H7 (cell line): Measurements from ENCODE around the gene KRTAP4-16. TPM values are rescaled to one million over a fixed set of nuclear protein-coding genes. Genes with fewer than 3 reads are reported as not detected.
"Not testable (repeated sequence)": the region's sequence is repeated elsewhere in the genome, so short reads cannot be mapped to it uniquely, and the experiment has no call there.

Source experiments
- DNase-seq: peaks from one replicate; pipeline ENCODE4 v3.0.0; 2012
- H3K27me3 ChIP-seq: 2 replicates; pipeline ENCODE4 v1.6.0; 2011; ENCODE audit warnings: mild to moderate bottlenecking, low read length; ENCODE audit not compliant: control insufficient read depth, insufficient read depth
- H3K36me3 ChIP-seq: replicated peaks from 2 replicates; pipeline ENCODE4 v1.5.1; 2011; ENCODE audit warnings: low read length; ENCODE audit not compliant: control insufficient read depth, insufficient read depth
- H3K4me3 ChIP-seq: 2 replicates; pipeline ENCODE4 v1.5.1; 2011; ENCODE audit warnings: low read depth, mild to moderate bottlenecking, control low read depth, low read length, moderate library complexity; ENCODE audit not compliant: insufficient read depth
- total RNA-seq: library from RNA; depleted of rRNA; stranded (reverse); fragments of >200 nt; shearing (Covaris generic); gene quantifications from 2 replicates; pipeline ENCODE4 v1.2.3, GENCODE V29; 2014

KRTAP4-16 gene
- total RNA-seq, 1 experiment from 2014 or later = not detected

GRCh38 chr17:41104386-41105038 is 2.5 kb upstream of the KRTAP4-16 start:
- H3K36me3 ChIP-seq, DNase-seq, H3K4me3 ChIP-seq, H3K27me3 ChIP-seq: not testable (repeated sequence)

- no peaks in the 10 kb centered on the region for H3K27me3 ChIP-seq
- DNase-seq = no peak
- no peak overlapping the region for H3K4me3 ChIP-seq
- H3K36me3 ChIP-seq = no peaks in the 10 kb centered on the region
Measured at GRCh38 chr17:41103896-41104295, 1.9 kb upstream of the KRTAP4-16 start.

GRCh38 chr17:41099682-41100480 is 2.1 kb downstream of the KRTAP4-16 start:
- not testable (repeated sequence) for H3K27me3 ChIP-seq, H3K36me3 ChIP-seq, H3K4me3 ChIP-seq, DNase-seq

- DNase-seq = no peak
- H3K36me3 ChIP-seq = no peaks in the 10 kb centered on the region
- no peaks in the 10 kb centered on the region for H3K27me3 ChIP-seq
Measured at GRCh38 chr17:41098481-41098880, 3.5 kb downstream of the KRTAP4-16 start.

GRCh38 chr17:41098042-41098441 is 4.0 kb downstream of the KRTAP4-16 start, which contains the start of gene KRTAP4-8:
Gene KRTAP4-8, minus strand, starts transcription at chr17:41098142. Its CDS starts 58 bp downstream, at chr17:41098084.
- Histone ChIP-seq H3K27me3 (no peaks in the 10 kb centered on the region), H3K36me3 (no peaks in the 10 kb centered on the region), H3K4me3 (no peak within 1 kb of the TSS)
- no peak for DNase-seq

More at GRCh38 chr17:41098481-41098880, 3.5 kb downstream of the KRTAP4-16 start:
- no peak overlapping the region for H3K4me3 ChIP-seq

- Histone ChIP-seq H3K36me3 (no peaks in the 10 kb centered on the region), H3K27me3 (no peaks in the 10 kb centered on the region), H3K4me3 (no peak overlapping the region)
- DNase-seq = no peak
Measured at GRCh38 chr17:41096055-41096454, 6.0 kb downstream of the KRTAP4-16 start.

GRCh38 chr17:41088760-41089352 is 13.2 kb downstream of the KRTAP4-16 start:
- H3K4me3 ChIP-seq, H3K36me3 ChIP-seq, H3K27me3 ChIP-seq, DNase-seq: not testable (repeated sequence)

GRCh38 chr17:41084100-41084856 is 17.7 kb downstream of the KRTAP4-16 start, which contains the start of gene KRTAP4-7:
Gene KRTAP4-7, plus strand, starts transcription at chr17:41084150. Its CDS starts 57 bp downstream, at chr17:41084207.
- H3K36me3 ChIP-seq, H3K4me3 ChIP-seq, DNase-seq, H3K27me3 ChIP-seq: not testable (repeated sequence)

GRCh38 chr17:41083427-41083826 is 18.6 kb downstream of the KRTAP4-16 start:
- H3K4me3 ChIP-seq, H3K36me3 ChIP-seq, H3K27me3 ChIP-seq, DNase-seq: not testable (repeated sequence)

GRCh38 chr17:41082626-41083025 is 19.4 kb downstream of the KRTAP4-16 start:
- DNase-seq = no peak
- H3K4me3 ChIP-seq = no peak overlapping the region
- H3K36me3 ChIP-seq = no peaks in the 10 kb centered on the region
- no peaks in the 10 kb centered on the region for H3K27me3 ChIP-seq

GRCh38 chr17:41076788-41077187 is 25.2 kb downstream of the KRTAP4-16 start:
- DNase-seq = no peak
- H3K4me3 ChIP-seq = no peak overlapping the region
- H3K27me3 ChIP-seq = no peaks in the 10 kb centered on the region

GRCh38 chr17:41073676-41074075 is 28.3 kb downstream of the KRTAP4-16 start:
- no peak for DNase-seq
- Histone ChIP-seq H3K36me3 (no peaks in the 10 kb centered on the region), H3K4me3 (no peak overlapping the region), H3K27me3 (no peaks in the 10 kb centered on the region)

More at GRCh38 chr17:41076788-41077187, 25.2 kb downstream of the KRTAP4-16 start:
- no peaks in the 10 kb centered on the region for H3K36me3 ChIP-seq

- Histone ChIP-seq H3K4me3 (no peak overlapping the region), H3K36me3 (no peaks in the 10 kb centered on the region), H3K27me3 (no peaks in the 10 kb centered on the region)
- DNase-seq = no peak
Measured at GRCh38 chr17:41071606-41072360, 30.2 kb downstream of the KRTAP4-16 start.

GRCh38 chr17:41069031-41069430 is 33.0 kb downstream of the KRTAP4-16 start:
- Histone ChIP-seq H3K4me3 (no peak overlapping the region), H3K36me3 (no peaks in the 10 kb centered on the region), H3K27me3 (no peaks in the 10 kb centered on the region)
- no peak for DNase-seq
